ENCODE data around the gene HIF1AN. TPM values are rescaled to one million over a fixed set of nuclear protein-coding genes. Genes with fewer than 3 reads are reported as not detected.

The HIF1AN gene
- total RNA-seq (2022; extraction: Qiagen RNA extraction; ENCODE audit: low read depth), result 13.7 to 19.5 TPM (median 18.2 TPM) in 5 replicates

GRCh38 chr10:100535715-100536353 is at the start of gene HIF1AN:
Gene HIF1AN, plus strand, starts transcription at chr10:100535943. Its CDS starts 16 bp downstream, at chr10:100535959.

GRCh38 chr10:100519311-100520051 is 16.3 kb upstream of the HIF1AN start, which contains the start of gene SEC31B:
Gene SEC31B, minus strand, starts transcription at chr10:100519861. Its CDS starts 2,909 bp downstream, at chr10:100516952.

GRCh38 chr10:100529475-100530298 is 6.1 kb upstream of the HIF1AN start, which contains the start of gene NDUFB8:
Gene NDUFB8, minus strand, starts transcription at chr10:100529871. Its CDS starts 20 bp downstream, at chr10:100529851.

Other genes starting within 250 kb of the HIF1AN start
- gene BLOC1S2, start 249.3 kb upstream of the HIF1AN start, total RNA-seq (2022; extraction: Qiagen RNA extraction; ENCODE audit: low read depth), result 83.3 to 121 TPM (median 103 TPM) in 5 replicates
- 0.07 TPM in 1 of 5 replicates, not detected in the others for gene PKD2L1, start 205.7 kb upstream of the HIF1AN start, total RNA-seq (2022; extraction: Qiagen RNA extraction; ENCODE audit: low read depth)
- 139 to 206 TPM (median 183 TPM) in 5 replicates for gene SCD, start 188.7 kb upstream of the HIF1AN start, total RNA-seq (2022; extraction: Qiagen RNA extraction; ENCODE audit: low read depth)
- 0.08 TPM in 1 of 5 replicates, not detected in the others for gene WNT8B, start 72.9 kb upstream of the HIF1AN start, total RNA-seq (2022; extraction: Qiagen RNA extraction; ENCODE audit: low read depth)
- gene SEC31B, start 16.1 kb upstream of the HIF1AN start, total RNA-seq (2022; extraction: Qiagen RNA extraction; ENCODE audit: low read depth), result 1.7 to 2.6 TPM (median 2.2 TPM) in 5 replicates
- gene NDUFB8, start 6.1 kb upstream of the HIF1AN start, total RNA-seq (2022; extraction: Qiagen RNA extraction; ENCODE audit: low read depth), result 273 to 294 TPM (median 277 TPM) in 5 replicates
- 0.23 to 0.34 TPM (median 0.33 TPM) in 5 replicates for gene PAX2, start 209.6 kb downstream of the HIF1AN start, total RNA-seq (2022; extraction: Qiagen RNA extraction; ENCODE audit: low read depth)

Measured in A549 treated with RU486 at 1 μM for 4 hours (cell line).